ENCODE results near the gene CSTPP1. TPM values are rescaled to one million over a fixed set of nuclear protein-coding genes. Genes with fewer than 3 reads are reported as not detected.

Gene CSTPP1
- total and polyA plus RNA-seq, 2 of the 8 experiments (the other 6 are each of a cell fraction or from before 2014, with no cell fraction given), result 24.2 to 28.7 TPM

- Histone ChIP-seq H4K91ac (replicated peaks; ENCODE audit: insufficient read length, low read length) (no peak overlapping the region), H3K79me1 (ENCODE audit: low read depth, low read length) (no peaks in the 10 kb centered on the region), H3K36me3 (ENCODE audit: control insufficient read depth in 2 of 4, insufficient read depth in 4 of 4, low read length in 3 of 4) (no peaks in the 10 kb centered on the region), H3K4ac (replicated peaks; ENCODE audit: insufficient read length, low read depth, low read length) (no peak overlapping the region), H4K8ac (ENCODE audit: extremely low read depth, insufficient read depth, low read length) (no peak overlapping the region), H2BK120ac (replicated peaks; ENCODE audit: low read depth, low read length) (no peak overlapping the region), H2AK5ac (ENCODE audit: low read depth, low read length) (no peak overlapping the region), H3K56ac (replicated peaks; ENCODE audit: insufficient read length, low read depth, low read length) (no peak overlapping the region), H3K9me3 (ENCODE audit: insufficient read depth in 2 of 2, low read depth in 1 of 2, low read length in 1 of 2) (no peaks in the 10 kb centered on the region), H4K20me1 (replicated peaks in 1 of 2; ENCODE audit: control insufficient read depth in 1 of 2, insufficient read depth in 2 of 2, low read length in 2 of 2) (peaks cover 0 to 3% of the 10 kb centered on the region in 2 experiments), H3K4me2 (ENCODE audit: insufficient read depth in 1 of 2, low read depth in 2 of 2, low read length in 2 of 2) (no peak overlapping the region), H3K79me2 (ENCODE audit: control insufficient read depth in 1 of 2, insufficient read depth in 2 of 2, low read length in 2 of 2) (no peaks in the 10 kb centered on the region), H2BK20ac (ENCODE audit: low read length) (no peak overlapping the region), H3K23ac (ENCODE audit: insufficient read length) (no peak overlapping the region), H2BK12ac (ENCODE audit: low read depth, low read length) (no peak overlapping the region), H2BK15ac (ENCODE audit: low read length) (no peak overlapping the region), H3K27ac (ENCODE audit: low read depth, low read length) (no peak overlapping the region), H3K27me3 (replicated peaks in 1 of 4; ENCODE audit: control insufficient read depth in 3 of 4, extremely low read depth in 1 of 4, insufficient read depth in 3 of 4, low read length in 3 of 4) (no peaks in the 10 kb centered on the region; a peak in 1 of 7 replicates), H3K9ac (replicated peaks in 1 of 4; ENCODE audit: extremely low read depth in 1 of 4, low read depth in 3 of 4, low read length in 3 of 4) (no peak overlapping the region), H2AFZ (ENCODE audit: low read length) (no peak overlapping the region), H3K23me2 (ENCODE audit: low read depth, low read length) (no peaks in the 10 kb centered on the region), H4K5ac (ENCODE audit: insufficient read length, low read depth, low read length) (no peak overlapping the region), H3K18ac (ENCODE audit: extremely low read depth, low read length) (no peak overlapping the region), H3K4me3 (ENCODE audit: extremely low read depth in 1 of 4, insufficient read depth in 2 of 4, low read depth in 3 of 4, low read length in 4 of 4) (no peak overlapping the region), H3K14ac (ENCODE audit: insufficient read length) (no peak overlapping the region), H2BK5ac (ENCODE audit: low read depth, low read length) (no peak overlapping the region), H3K4me1 (replicated peaks in 1 of 4; ENCODE audit: control insufficient read depth in 3 of 4, insufficient read depth in 4 of 4, low read length in 3 of 4) (peaks cover 0 to 12% (median 8%) of the 10 kb centered on the region in 4 experiments; a peak in 4 of 7 replicates)
- DNase-seq (ENCODE audit: low read depth in 1 of 2, low spot score in 2 of 2), result no peak
- ChIA-PET CTCF (ENCODE audit: partially characterized antibody) (interaction anchor here (0.6 to 1.5 kb wide), 4 partner anchors 17 to 142 kb away, joined by 3 to 8 read pairs (median 3); no protein-coding TSS in a partner anchor), POLR2A (ENCODE audit: partially characterized antibody) (no interaction called here)
- no peak for TF ChIP-seq HDAC6 (IDR thresholded peaks at IDR 0.05; ENCODE audit: low read depth, low read length)
- TF ChIP-seq JUND (IDR thresholded peaks at IDR 0.05; ENCODE audit: low read length), result no peak
- TF ChIP-seq SIX5 (IDR thresholded peaks at IDR 0.05; ENCODE audit: low read depth, low read length), result no peak
- no peak for TF ChIP-seq CTCF (IDR thresholded peaks at IDR 0.05; ENCODE audit: control extremely low read depth in 1 of 3, insufficient read depth in 1 of 3, low read depth in 1 of 3, low read length in 3 of 3)
- no peak for TF ChIP-seq RAD21 (IDR thresholded peaks at IDR 0.05 in 1 of 2, conservative IDR thresholded peaks at IDR 0.05 in 1 of 2; ENCODE audit: low read depth in 2 of 2, low read length in 2 of 2)
- TF ChIP-seq BACH1 (IDR thresholded peaks at IDR 0.05; ENCODE audit: low read length), result no peak
- no peak for TF ChIP-seq EGR1 (IDR thresholded peaks at IDR 0.05; ENCODE audit: borderline replicate concordance, low read depth, low read length)
- TF ChIP-seq GABPA (IDR thresholded peaks at IDR 0.05; ENCODE audit: borderline replicate concordance, insufficient read depth, low read length), result no peak
- TF ChIP-seq TEAD4 (IDR thresholded peaks at IDR 0.05; ENCODE audit: low read depth, low read length), result no peak
- TF ChIP-seq E2F6 (IDR thresholded peaks at IDR 0.05), result no peak
- WGBS, 2 experiments (ENCODE audit: extremely low coverage in 1 of 2, insufficient coverage in 1 of 2, insufficient read length in 1 of 2, insufficient replicate concordance in 2 of 2, low coverage in 1 of 2, low lambda C conversion rate in 2 of 2, missing lambda C conversion rate in 1 of 2), result 86% methylated on average over 3 of the region's 3 CpGs; no CpG with 5 or more reads in 1 of the 2 experiments
- no peak for FAIRE-seq
Observed at GRCh38 chr11:46981436-46981835, 44.9 kb downstream of the CSTPP1 start.
